NCI-H69 (cell line): ENCODE data around the gene ANKRD9.

Experiments used
- DNase-seq: peaks from one replicate; lab custom pipeline; 2025; lab: John Stamatoyannopoulos, UW

ANKRD9 gene

GRCh38 chr14:102473559-102473958, 36.0 kb downstream of the ANKRD9 start:
- no peak for DNase-seq

GRCh38 chr14:102472791-102473150, 36.8 kb downstream of the ANKRD9 start:
- no peak for DNase-seq

GRCh38 chr14:102471921-102472790, 37.4 kb downstream of the ANKRD9 start:
- no peak for DNase-seq

- no peak for DNase-seq
Observed at GRCh38 chr14:102469261-102469660, 40.3 kb downstream of the ANKRD9 start.

- DNase-seq: peak; percentile 20
Observed at GRCh38 chr14:102464846-102465341, 44.7 kb downstream of the ANKRD9 start.

GRCh38 chr14:102464006-102464405, 45.6 kb downstream of the ANKRD9 start:
- no peak for DNase-seq

- DNase-seq: no peak
Observed at GRCh38 chr14:102462391-102462790, 47.2 kb downstream of the ANKRD9 start.

- DNase-seq: no peak
Observed at GRCh38 chr14:102461490-102462338, 47.9 kb downstream of the ANKRD9 start.

- DNase-seq: no peak
Observed at GRCh38 chr14:102457509-102457908, 52.1 kb downstream of the ANKRD9 start.

GRCh38 chr14:102454711-102455110, 54.9 kb downstream of the ANKRD9 start:
- DNase-seq: no peak

GRCh38 chr14:102452302-102452701, 57.3 kb downstream of the ANKRD9 start:
- no peak for DNase-seq
